ENCODE measurements around the gene SPRED2.

The SPRED2 gene

GRCh38 chr2:65415091-65415490, 17.3 kb downstream of the SPRED2 start:
- no peak for DNase-seq (ENCODE audit: low read depth in 3 of 3, low spot score in 1 of 3)

- no peak for DNase-seq (ENCODE audit: low read depth in 3 of 3, low spot score in 1 of 3)
These were observed 18.8 kb downstream of the SPRED2 start for GRCh38 chr2:65413610-65414009.

- no peak for DNase-seq (ENCODE audit: low read depth in 3 of 3, low spot score in 1 of 3)
These were observed 19.3 kb downstream of the SPRED2 start for GRCh38 chr2:65413106-65413505.

GRCh38 chr2:65411056-65411795, 21.2 kb downstream of the SPRED2 start:
- DNase-seq (ENCODE audit: low read depth in 3 of 3, low spot score in 1 of 3) = no peak

GRCh38 chr2:65409045-65409444, 23.4 kb downstream of the SPRED2 start:
- no peak for DNase-seq (ENCODE audit: low read depth in 3 of 3, low spot score in 1 of 3)

GRCh38 chr2:65407240-65407639, 25.2 kb downstream of the SPRED2 start:
- DNase-seq (ENCODE audit: low read depth in 3 of 3, low spot score in 1 of 3) = no peak

- DNase-seq (ENCODE audit: low read depth in 3 of 3, low spot score in 1 of 3) = no peak
These were observed 27.3 kb downstream of the SPRED2 start for GRCh38 chr2:65404988-65405697.

- DNase-seq (ENCODE audit: low read depth in 3 of 3, low spot score in 1 of 3) = no peak
These were observed 28.9 kb downstream of the SPRED2 start for GRCh38 chr2:65403529-65403915.

- no peak for DNase-seq (ENCODE audit: low read depth in 3 of 3, low spot score in 1 of 3)
These were observed 29.4 kb downstream of the SPRED2 start for GRCh38 chr2:65402780-65403528.

- no peak for DNase-seq (ENCODE audit: low read depth in 3 of 3, low spot score in 1 of 3)
These were observed 30.1 kb downstream of the SPRED2 start for GRCh38 chr2:65402323-65402722.

- no peak for DNase-seq (ENCODE audit: low read depth in 3 of 3, low spot score in 1 of 3)
These were observed 35.3 kb downstream of the SPRED2 start for GRCh38 chr2:65397122-65397521.

GRCh38 chr2:65396348-65397026, 35.9 kb downstream of the SPRED2 start:
- no peak for DNase-seq (ENCODE audit: low read depth in 3 of 3, low spot score in 1 of 3)

GRCh38 chr2:65395621-65396347, 36.6 kb downstream of the SPRED2 start:
- DNase-seq (ENCODE audit: low read depth in 3 of 3, low spot score in 1 of 3) = no peak

GRCh38 chr2:65393743-65394422, 38.5 kb downstream of the SPRED2 start:
- no peak for DNase-seq (ENCODE audit: low read depth in 3 of 3, low spot score in 1 of 3)

GRCh38 chr2:65393046-65393445, 39.4 kb downstream of the SPRED2 start:
- DNase-seq (ENCODE audit: low read depth in 3 of 3, low spot score in 1 of 3) = no peak

- DNase-seq (ENCODE audit: low read depth in 3 of 3, low spot score in 1 of 3) = no peak
These were observed 39.8 kb downstream of the SPRED2 start for GRCh38 chr2:65392609-65393008.

- no peak for DNase-seq (ENCODE audit: low read depth in 3 of 3, low spot score in 1 of 3)
These were observed 42.3 kb downstream of the SPRED2 start for GRCh38 chr2:65390134-65390533.

- DNase-seq (ENCODE audit: low read depth in 3 of 3, low spot score in 1 of 3) = no peak
These were observed 42.9 kb downstream of the SPRED2 start for GRCh38 chr2:65389476-65389875.

- DNase-seq (ENCODE audit: low read depth in 3 of 3, low spot score in 1 of 3) = no peak
These were observed 43.6 kb downstream of the SPRED2 start for GRCh38 chr2:65388596-65389390.
